Measurements from ENCODE around the gene GRID2. TPM values are rescaled to one million over a fixed set of nuclear protein-coding genes. Genes with fewer than 3 reads are reported as not detected.

GRID2 gene
- polyA plus RNA-seq, 1 of the 3 experiments (the other 2 are of a cell fraction) = not detected

GRCh38 chr4:92501456-92501855 lies 197.7 kb downstream of the GRID2 start:
- ChIA-PET CTCF (interaction anchor here (1.2 kb wide), 1 partner anchor 11 kb away, joined by 3 read pairs; no protein-coding TSS in a partner anchor), POLR2A (interaction anchor here (0.5 kb wide), 1 partner anchor 48 kb away, joined by 3 read pairs; no protein-coding TSS in a partner anchor)
- Histone ChIP-seq H3K4me1 (ENCODE audit: control insufficient read depth in 1 of 2, insufficient read depth in 2 of 2, low read depth in 1 of 2, low read length in 1 of 2) (no peaks in the 10 kb centered on the region; a peak in 2 of 4 replicates), H3K9me3 (no peaks in the 10 kb centered on the region), H3K27me3 (ENCODE audit: insufficient read depth) (no peaks in the 10 kb centered on the region), H3K79me2 (ENCODE audit: insufficient read depth) (no peaks in the 10 kb centered on the region), H3F3A (replicated peaks; ENCODE audit: insufficient read depth) (no peaks in the 10 kb centered on the region), H3K9me2 (no peaks in the 10 kb centered on the region), H3K27ac (ENCODE audit: low read depth in 2 of 2, low read length in 1 of 2) (no peak overlapping the region), H3K36me3 (replicated peaks in 1 of 2; ENCODE audit: control insufficient read depth in 1 of 2, insufficient read depth in 2 of 2, low read length in 1 of 2) (no peaks in the 10 kb centered on the region), H3K4me2 (no peak overlapping the region), H3K4me3 (ENCODE audit: low read depth in 2 of 2, low read length in 1 of 2) (no peak overlapping the region), H2AFZ (ENCODE audit: low read depth) (no peak overlapping the region), H4K20me1 (ENCODE audit: insufficient read depth) (no peaks in the 10 kb centered on the region), H3K9ac (no peak overlapping the region)
- no peak for DNase-seq
- 51% methylated on average over 2 of the region's 2 CpGs for WGBS (ENCODE audit: low lambda C conversion rate)
- TF ChIP-seq FOXM1 (IDR thresholded peaks at IDR 0.05; ENCODE audit: low read depth) (no peak), RAD21 (IDR thresholded peaks at IDR 0.05; ENCODE audit: low read length) (no peak), MXI1 (IDR thresholded peaks at IDR 0.05; ENCODE audit: low read depth, low read length) (no peak), EZH2phosphoT487 (IDR thresholded peaks at IDR 0.05; ENCODE audit: borderline replicate concordance, low read depth) (no peak), FOXJ3 (CRISPR knock-in tag; IDR thresholded peaks at IDR 0.05) (no peak), IRF3 (IDR thresholded peaks at IDR 0.05; ENCODE audit: low read depth, low read length) (no peak), RCOR1 (IDR thresholded peaks at IDR 0.05; ENCODE audit: low read length) (no peak), ZBTB33 (IDR thresholded peaks at IDR 0.05; ENCODE audit: borderline replicate concordance, low read depth) (no peak), JUND (IDR thresholded peaks at IDR 0.05) (no peak), SMC3 (IDR thresholded peaks at IDR 0.05; ENCODE audit: low read depth, low read length) (no peak), TAF1 (IDR thresholded peaks at IDR 0.05; ENCODE audit: borderline replicate concordance, low read depth, low read length) (no peak), USF1 (IDR thresholded peaks at IDR 0.05; ENCODE audit: borderline replicate concordance, low read depth) (no peak), RXRA (IDR thresholded peaks at IDR 0.05; ENCODE audit: borderline replicate concordance, low read depth) (no peak), RFX5 (IDR thresholded peaks at IDR 0.05; ENCODE audit: low read length) (no peak), SIN3A (IDR thresholded peaks at IDR 0.05; ENCODE audit: borderline replicate concordance, low read depth, low read length) (no peak), CHD2 (IDR thresholded peaks at IDR 0.05; ENCODE audit: low read length, partially characterized antibody) (no peak), GABPA (IDR thresholded peaks at IDR 0.05; ENCODE audit: low read depth) (no peak), PBX3 (IDR thresholded peaks at IDR 0.05) (no peak), TCF12 (IDR thresholded peaks at IDR 0.05) (no peak)

Data from SK-N-SH (cell line).